ENCODE results near the gene GPR17. TPM values are rescaled to one million over a fixed set of nuclear protein-coding genes. Genes with fewer than 3 reads are reported as not detected.

Gene GPR17
- total RNA-seq = not detected in 2 replicates

GRCh38 chr2:127645395-127646291 lies at the start of gene GPR17:
GPR17 (plus strand) TSS chr2:127646153; CDS start chr2:127650736, 4,583 bp downstream.

GRCh38 chr2:127675331-127676261 lies 29.6 kb downstream of the GPR17 start, which contains the start of gene LIMS2:
LIMS2 (minus strand) TSS chr2:127675530; CDS start chr2:127675024, 506 bp downstream.

GRCh38 chr2:127701193-127701650 lies 55.3 kb downstream of the GPR17 start, which contains the start of gene SFT2D3:
SFT2D3 (plus strand) TSS chr2:127701497; CDS start chr2:127701529, 32 bp downstream.

Other genes with a start within 250 kb of the GPR17 start
- gene PROC, start 227.7 kb upstream of the GPR17 start, total RNA-seq = 0.11 and 0.52 TPM in 2 replicates
- 27.0 and 32.7 TPM in 2 replicates for gene IWS1, start 119.7 kb upstream of the GPR17 start, total RNA-seq
- gene MYO7B, start 110.5 kb upstream of the GPR17 start, total RNA-seq = 0.11 and 0.26 TPM in 2 replicates
- gene LIMS2, start 29.4 kb downstream of the GPR17 start, total RNA-seq = 4.2 and 5.1 TPM in 2 replicates
- gene SFT2D3, start 55.3 kb downstream of the GPR17 start, total RNA-seq = 4.8 and 6.2 TPM in 2 replicates
- 24.6 and 29.5 TPM in 2 replicates for gene WDR33, start 165.0 kb downstream of the GPR17 start, total RNA-seq
- 21.2 and 25.0 TPM in 2 replicates for gene POLR2D, start 212.0 kb downstream of the GPR17 start, total RNA-seq
- gene AMMECR1L, start 239.8 kb downstream of the GPR17 start, total RNA-seq = 14.2 and 16.4 TPM in 2 replicates

All from dermis lymphatic vessel endothelial cell (primary cell).